HepG2 (cell line): ENCODE data around the gene ZNRF3. TPM values are rescaled to one million over a fixed set of nuclear protein-coding genes. Genes with fewer than 3 reads are reported as not detected.

Experiments used
- ATM ChIP-seq: fragments of 450-650 bp; IDR thresholded peaks from 2 replicates; pipeline ENCODE4 v1.7.1; 2017; ENCODE audit warnings: mild to moderate bottlenecking, borderline replicate concordance
- DNMT3B ChIP-seq: conservative IDR thresholded peaks from 2 replicates; pipeline ENCODE4 v1.6.1; 2016; ENCODE audit warnings: missing biosample characterization, control low read depth
- HES4 ChIP-seq: sonication (generic); formaldehyde crosslinking; IDR thresholded peaks from 2 replicates; pipeline ENCODE4 v1.9.0; 2021; ENCODE audit warnings: mild to moderate bottlenecking, missing genetic modification reagents, borderline replicate concordance
- HOXA9 ChIP-seq: sonication (generic); formaldehyde crosslinking; IDR thresholded peaks from 2 replicates; pipeline ENCODE4 v1.8.1; 2022; ENCODE audit warnings: missing genetic modification reagents, mild to moderate bottlenecking, moderate library complexity, borderline replicate concordance
- POLR2A ChIP-seq, 2 experiments: IDR thresholded peaks; 2 replicates each; pipeline ENCODE4 v1.6.1; 2011; ENCODE audit warnings: low read depth in 2 of 2, low read length in 2 of 2, mild to moderate bottlenecking in 1 of 2, moderate library complexity in 1 of 2; ENCODE audit not compliant: insufficient read depth in 1 of 2
- SAP130 ChIP-seq: IDR thresholded peaks from 2 replicates; pipeline ENCODE4 v1.6.1; 2016; ENCODE audit warnings: low read depth
- SP4 ChIP-seq: sonication (generic); formaldehyde crosslinking; IDR thresholded peaks from 2 replicates; pipeline ENCODE4 v1.8.1; 2023; ENCODE audit warnings: mild to moderate bottlenecking, missing genetic modification reagents
- ZNF225 ChIP-seq: sonication (generic); formaldehyde crosslinking; IDR thresholded peaks from 2 replicates; pipeline ENCODE4 v1.4.0; 2020; ENCODE audit warnings: mild to moderate bottlenecking, missing genetic modification reagents
- ZNF34 ChIP-seq: sonication (generic); formaldehyde crosslinking; IDR thresholded peaks from 2 replicates; pipeline ENCODE4 v1.4.0; 2020; ENCODE audit warnings: mild to moderate bottlenecking, missing genetic modification reagents, borderline replicate concordance
- ZNF550 ChIP-seq: sonication (generic); formaldehyde crosslinking; IDR thresholded peaks from 2 replicates; pipeline ENCODE4 v1.4.0; 2020; ENCODE audit warnings: mild to moderate bottlenecking, missing genetic modification reagents, borderline replicate concordance
- ZNF572 ChIP-seq: sonication (generic); formaldehyde crosslinking; IDR thresholded peaks from 2 replicates; pipeline ENCODE4 v1.5.1; 2020; ENCODE audit warnings: mild to moderate bottlenecking, missing genetic modification reagents
- ZNF615 ChIP-seq: sonication (generic); formaldehyde crosslinking; IDR thresholded peaks from 2 replicates; pipeline ENCODE4 v1.5.0; 2020; ENCODE audit warnings: mild to moderate bottlenecking, missing genetic modification reagents, borderline replicate concordance
- ZNF709 ChIP-seq: sonication (generic); formaldehyde crosslinking; IDR thresholded peaks from 2 replicates; pipeline ENCODE4 v1.5.0; 2020; ENCODE audit warnings: mild to moderate bottlenecking, missing genetic modification reagents
- ZNF878 ChIP-seq: sonication (generic); formaldehyde crosslinking; IDR thresholded peaks from 2 replicates; pipeline ENCODE4 v1.8.1; 2023; ENCODE audit warnings: mild to moderate bottlenecking, missing genetic modification reagents, moderate library complexity
- polyA plus RNA-seq, 8 experiments: library from polyadenylated mRNA; depleted of rRNA in 3 of 8; stranded (reverse) in 7 of 8; unstranded in 1 of 8; fragments of >200 nt; fragmentation: Illumina TruSeq in 4 of 8; extraction: Trizol in 4 of 8; gene quantifications; 2 replicates each; pipeline versions ENCODE4 v1.2.1 to v1.2.3, GENCODE V29; 2011 to 2016; ENCODE audit warnings: low read depth in 4 of 8, missing spikeins in 1 of 8, mixed read lengths in 1 of 8; ENCODE audit not compliant: insufficient read depth in 1 of 8
- total RNA-seq, 5 experiments: library from RNA; depleted of rRNA; stranded (reverse); fragments of >200 nt; fragmentation: Illumina TruSeq; extraction: Trizol; gene quantifications; 2 replicates each; pipeline ENCODE4 v1.2.3, GENCODE V29; 2016; ENCODE audit warnings: low read depth in 1 of 5
- TF ChIP-seq, protein P1 (sequence below): sonication (generic); formaldehyde crosslinking; IDR thresholded peaks from 2 replicates; pipeline ENCODE4 v1.4.0; 2020; ENCODE audit warnings: mild to moderate bottlenecking, low read depth, missing genetic modification reagents
- TF ChIP-seq, protein P2 (sequence below): sonication (generic); formaldehyde crosslinking; IDR thresholded peaks from 2 replicates; pipeline ENCODE4 v1.4.0; 2020; ENCODE audit warnings: missing genetic modification reagents, borderline replicate concordance
- TF ChIP-seq, protein P3 (sequence below): sonication (generic); formaldehyde crosslinking; IDR thresholded peaks from 2 replicates; pipeline ENCODE4; 2020; ENCODE audit warnings: missing genetic modification reagents, mild to moderate bottlenecking, borderline replicate concordance
- TF ChIP-seq, protein P4 (sequence below): sonication (generic); formaldehyde crosslinking; IDR thresholded peaks from 2 replicates; pipeline ENCODE4 v1.4.0; 2020; ENCODE audit warnings: mild to moderate bottlenecking, missing genetic modification reagents, borderline replicate concordance

The ZNRF3 gene
- total and polyA plus RNA-seq, 2 of the 13 experiments (the other 11 are each of a cell fraction or from before 2014, with no cell fraction given) = 20.3 to 36.7 TPM

DNA sequence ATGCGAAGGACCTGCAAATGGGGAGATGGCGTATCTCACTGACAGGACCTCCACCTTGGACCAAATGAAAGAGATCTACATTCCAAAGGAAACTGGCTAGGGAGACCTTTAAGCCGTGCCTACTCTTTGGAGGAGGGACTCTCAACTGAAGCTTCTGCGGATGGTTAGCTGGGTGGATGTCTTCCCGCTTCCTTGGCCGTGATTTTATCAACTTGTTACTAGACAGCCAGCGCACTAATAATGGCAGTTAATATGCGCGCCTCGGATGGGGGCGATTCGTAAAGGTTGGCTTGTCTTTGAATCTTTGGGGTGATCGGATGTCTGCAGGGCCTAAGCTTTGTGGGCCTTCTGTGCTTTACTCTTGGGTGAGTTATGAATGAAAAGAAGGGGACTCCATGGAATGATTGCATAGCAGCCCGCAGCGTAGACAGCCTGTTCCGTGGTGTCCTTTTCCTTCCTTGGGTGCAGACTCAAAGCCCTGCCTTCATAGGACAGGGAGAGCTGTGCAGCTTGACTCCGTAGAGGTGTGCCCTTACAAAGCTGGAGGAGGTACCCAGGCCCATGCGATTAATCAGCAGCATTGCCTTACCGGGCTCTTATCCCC, 1.5 kb downstream of the ZNRF3 start (continued):
- TF ChIP-seq, protein P1, sequence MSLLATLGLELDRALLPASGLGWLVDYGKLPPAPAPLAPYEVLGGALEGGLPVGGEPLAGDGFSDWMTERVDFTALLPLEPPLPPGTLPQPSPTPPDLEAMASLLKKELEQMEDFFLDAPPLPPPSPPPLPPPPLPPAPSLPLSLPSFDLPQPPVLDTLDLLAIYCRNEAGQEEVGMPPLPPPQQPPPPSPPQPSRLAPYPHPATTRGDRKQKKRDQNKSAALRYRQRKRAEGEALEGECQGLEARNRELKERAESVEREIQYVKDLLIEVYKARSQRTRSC (CRISPR knock-in tag) = no peak
- TF ChIP-seq, protein P2, sequence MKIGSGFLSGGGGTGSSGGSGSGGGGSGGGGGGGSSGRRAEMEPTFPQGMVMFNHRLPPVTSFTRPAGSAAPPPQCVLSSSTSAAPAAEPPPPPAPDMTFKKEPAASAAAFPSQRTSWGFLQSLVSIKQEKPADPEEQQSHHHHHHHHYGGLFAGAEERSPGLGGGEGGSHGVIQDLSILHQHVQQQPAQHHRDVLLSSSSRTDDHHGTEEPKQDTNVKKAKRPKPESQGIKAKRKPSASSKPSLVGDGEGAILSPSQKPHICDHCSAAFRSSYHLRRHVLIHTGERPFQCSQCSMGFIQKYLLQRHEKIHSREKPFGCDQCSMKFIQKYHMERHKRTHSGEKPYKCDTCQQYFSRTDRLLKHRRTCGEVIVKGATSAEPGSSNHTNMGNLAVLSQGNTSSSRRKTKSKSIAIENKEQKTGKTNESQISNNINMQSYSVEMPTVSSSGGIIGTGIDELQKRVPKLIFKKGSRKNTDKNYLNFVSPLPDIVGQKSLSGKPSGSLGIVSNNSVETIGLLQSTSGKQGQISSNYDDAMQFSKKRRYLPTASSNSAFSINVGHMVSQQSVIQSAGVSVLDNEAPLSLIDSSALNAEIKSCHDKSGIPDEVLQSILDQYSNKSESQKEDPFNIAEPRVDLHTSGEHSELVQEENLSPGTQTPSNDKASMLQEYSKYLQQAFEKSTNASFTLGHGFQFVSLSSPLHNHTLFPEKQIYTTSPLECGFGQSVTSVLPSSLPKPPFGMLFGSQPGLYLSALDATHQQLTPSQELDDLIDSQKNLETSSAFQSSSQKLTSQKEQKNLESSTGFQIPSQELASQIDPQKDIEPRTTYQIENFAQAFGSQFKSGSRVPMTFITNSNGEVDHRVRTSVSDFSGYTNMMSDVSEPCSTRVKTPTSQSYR (CRISPR knock-in tag) = no peak
- 0 out of 2 replicates have a peak, but pooled peaks have one; percentile 23 for TF ChIP-seq ZNF878 (CRISPR knock-in tag)
- peak in 1 of 2 experiments; percentile 22; a peak in 1 of 4 replicates for TF ChIP-seq POLR2A (IDR thresholded peaks at IDR 0.05; ENCODE audit: insufficient read depth in 1 of 2, low read depth in 2 of 2, low read length in 2 of 2)
- TF ChIP-seq, protein P3, sequence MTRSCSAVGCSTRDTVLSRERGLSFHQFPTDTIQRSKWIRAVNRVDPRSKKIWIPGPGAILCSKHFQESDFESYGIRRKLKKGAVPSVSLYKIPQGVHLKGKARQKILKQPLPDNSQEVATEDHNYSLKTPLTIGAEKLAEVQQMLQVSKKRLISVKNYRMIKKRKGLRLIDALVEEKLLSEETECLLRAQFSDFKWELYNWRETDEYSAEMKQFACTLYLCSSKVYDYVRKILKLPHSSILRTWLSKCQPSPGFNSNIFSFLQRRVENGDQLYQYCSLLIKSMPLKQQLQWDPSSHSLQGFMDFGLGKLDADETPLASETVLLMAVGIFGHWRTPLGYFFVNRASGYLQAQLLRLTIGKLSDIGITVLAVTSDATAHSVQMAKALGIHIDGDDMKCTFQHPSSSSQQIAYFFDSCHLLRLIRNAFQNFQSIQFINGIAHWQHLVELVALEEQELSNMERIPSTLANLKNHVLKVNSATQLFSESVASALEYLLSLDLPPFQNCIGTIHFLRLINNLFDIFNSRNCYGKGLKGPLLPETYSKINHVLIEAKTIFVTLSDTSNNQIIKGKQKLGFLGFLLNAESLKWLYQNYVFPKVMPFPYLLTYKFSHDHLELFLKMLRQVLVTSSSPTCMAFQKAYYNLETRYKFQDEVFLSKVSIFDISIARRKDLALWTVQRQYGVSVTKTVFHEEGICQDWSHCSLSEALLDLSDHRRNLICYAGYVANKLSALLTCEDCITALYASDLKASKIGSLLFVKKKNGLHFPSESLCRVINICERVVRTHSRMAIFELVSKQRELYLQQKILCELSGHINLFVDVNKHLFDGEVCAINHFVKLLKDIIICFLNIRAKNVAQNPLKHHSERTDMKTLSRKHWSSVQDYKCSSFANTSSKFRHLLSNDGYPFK (CRISPR knock-in tag) = 0 out of 2 replicates have a peak, but pooled peaks have one; percentile 53
- TF ChIP-seq ATM = no peak
- TF ChIP-seq ZNF615 (CRISPR knock-in tag) = no peak
- TF ChIP-seq, protein P4, sequence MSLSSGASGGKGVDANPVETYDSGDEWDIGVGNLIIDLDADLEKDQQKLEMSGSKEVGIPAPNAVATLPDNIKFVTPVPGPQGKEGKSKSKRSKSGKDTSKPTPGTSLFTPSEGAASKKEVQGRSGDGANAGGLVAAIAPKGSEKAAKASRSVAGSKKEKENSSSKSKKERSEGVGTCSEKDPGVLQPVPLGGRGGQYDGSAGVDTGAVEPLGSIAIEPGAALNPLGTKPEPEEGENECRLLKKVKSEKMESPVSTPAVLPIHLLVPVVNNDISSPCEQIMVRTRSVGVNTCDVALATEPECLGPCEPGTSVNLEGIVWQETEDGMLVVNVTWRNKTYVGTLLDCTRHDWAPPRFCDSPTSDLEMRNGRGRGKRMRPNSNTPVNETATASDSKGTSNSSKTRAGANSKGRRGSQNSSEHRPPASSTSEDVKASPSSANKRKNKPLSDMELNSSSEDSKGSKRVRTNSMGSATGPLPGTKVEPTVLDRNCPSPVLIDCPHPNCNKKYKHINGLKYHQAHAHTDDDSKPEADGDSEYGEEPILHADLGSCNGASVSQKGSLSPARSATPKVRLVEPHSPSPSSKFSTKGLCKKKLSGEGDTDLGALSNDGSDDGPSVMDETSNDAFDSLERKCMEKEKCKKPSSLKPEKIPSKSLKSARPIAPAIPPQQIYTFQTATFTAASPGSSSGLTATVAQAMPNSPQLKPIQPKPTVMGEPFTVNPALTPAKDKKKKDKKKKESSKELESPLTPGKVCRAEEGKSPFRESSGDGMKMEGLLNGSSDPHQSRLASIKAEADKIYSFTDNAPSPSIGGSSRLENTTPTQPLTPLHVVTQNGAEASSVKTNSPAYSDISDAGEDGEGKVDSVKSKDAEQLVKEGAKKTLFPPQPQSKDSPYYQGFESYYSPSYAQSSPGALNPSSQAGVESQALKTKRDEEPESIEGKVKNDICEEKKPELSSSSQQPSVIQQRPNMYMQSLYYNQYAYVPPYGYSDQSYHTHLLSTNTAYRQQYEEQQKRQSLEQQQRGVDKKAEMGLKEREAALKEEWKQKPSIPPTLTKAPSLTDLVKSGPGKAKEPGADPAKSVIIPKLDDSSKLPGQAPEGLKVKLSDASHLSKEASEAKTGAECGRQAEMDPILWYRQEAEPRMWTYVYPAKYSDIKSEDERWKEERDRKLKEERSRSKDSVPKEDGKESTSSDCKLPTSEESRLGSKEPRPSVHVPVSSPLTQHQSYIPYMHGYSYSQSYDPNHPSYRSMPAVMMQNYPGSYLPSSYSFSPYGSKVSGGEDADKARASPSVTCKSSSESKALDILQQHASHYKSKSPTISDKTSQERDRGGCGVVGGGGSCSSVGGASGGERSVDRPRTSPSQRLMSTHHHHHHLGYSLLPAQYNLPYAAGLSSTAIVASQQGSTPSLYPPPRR (CRISPR knock-in tag) = 0 out of 2 replicates have a peak, but pooled peaks have one; percentile 8
- TF ChIP-seq DNMT3B (CRISPR knock-in tag) = no peak
- TF ChIP-seq ZNF550 (CRISPR knock-in tag) = no peak
- 0 out of 2 replicates have a peak, but pooled peaks have one; percentile 35 for TF ChIP-seq ZNF709 (CRISPR knock-in tag)
- peak; percentile 41; the same call in 1 of the 2 replicates for TF ChIP-seq HES4
- no peak for TF ChIP-seq ZNF225 (CRISPR knock-in tag)
- no peak for TF ChIP-seq SP4 (CRISPR knock-in tag)
- no peak for TF ChIP-seq ZNF572 (CRISPR knock-in tag)
- peak; percentile 26; the same call in 1 of the 2 replicates for TF ChIP-seq SAP130 (CRISPR knock-in tag)
- TF ChIP-seq HOXA9 (CRISPR knock-in tag) = no peak
- no peak for TF ChIP-seq ZNF34 (CRISPR knock-in tag)
